Kidney (tissue), 14 donors: ENCODE data around the gene C3orf20. TPM values are rescaled to one million over a fixed set of nuclear protein-coding genes. Genes with fewer than 3 reads are reported as not detected.

ENCODE experiments used
- DNase-seq, 5 donors: peaks; one replicate each; pipeline ENCODE4 v3.0.0-alpha.2; 2013 to 2020
- FAIRE-seq: peaks from 2 replicates; lab custom pipeline; 2012; peaks lifted over from hg19 to GRCh38; lab: Jason Lieb, UNC
- H3K27ac ChIP-seq, 2 donors: one replicate each; pipeline ENCODE4 v1.7.0; 2013; ENCODE audit warnings: low read depth in 2 of 2, low read length in 2 of 2, inconsistent platforms in 1 of 2
- H3K27me3 ChIP-seq: one replicate; pipeline ENCODE4 v1.7.1; 2013; ENCODE audit warnings: low read length, inconsistent platforms; ENCODE audit not compliant: control insufficient read depth, insufficient read depth
- H3K36me3 ChIP-seq, 3 donors: one replicate each; pipeline versions ENCODE4 v1.7.0 to v1.7.1; 2013; ENCODE audit warnings: low read length in 3 of 3, control low read depth in 1 of 3, inconsistent platforms in 1 of 3; ENCODE audit not compliant: insufficient read depth in 3 of 3, control insufficient read depth in 2 of 3
- H3K4me1 ChIP-seq, 3 donors: one replicate each; pipeline versions ENCODE4 v1.7.0 to v1.7.1; 2013; ENCODE audit warnings: low read length in 3 of 3, inconsistent platforms in 1 of 3, low read depth in 1 of 3; ENCODE audit not compliant: control insufficient read depth in 2 of 3, insufficient read depth in 2 of 3
- H3K4me3 ChIP-seq, 3 donors: one replicate each; pipeline versions ENCODE4 v1.7.0 to v1.8.1; 2013; ENCODE audit warnings: low read length in 3 of 3, control low read depth in 1 of 3, inconsistent platforms in 1 of 3
- H3K9ac ChIP-seq, 3 donors: one replicate each; pipeline versions ENCODE4 v1.7.0 to v1.7.1; 2013; ENCODE audit warnings: low read length in 3 of 3, control low read depth in 1 of 3, inconsistent platforms in 1 of 3
- H3K9me3 ChIP-seq, 3 donors: one replicate each; pipeline versions ENCODE4 v1.7.0 to v1.7.1; 2013; ENCODE audit warnings: low read length in 3 of 3, control low read depth in 1 of 3, inconsistent platforms in 1 of 3; ENCODE audit not compliant: control insufficient read depth in 2 of 3, insufficient read depth in 1 of 3
- CTCF ChIP-seq: IDR thresholded peaks from 3 replicates; pipeline ENCODE4 v1.5.1; 2012; ENCODE audit warnings: mild to moderate bottlenecking, moderate library complexity, borderline replicate concordance; ENCODE audit not compliant: insufficient read depth; ENCODE audit errors: extremely low read depth
- intact Hi-C: fragments of 100-400 bp; cut with DNase I; formaldehyde crosslinking; loops from one replicate; pipeline ENCODE4 v1.11.1; 2022
- polyA plus RNA-seq: library from polyadenylated mRNA; stranded (reverse); fragments of 350-450 nt; fragmentation: Illumina TruSeq; extraction: RNeasy Lipid Tissue Mini Kit (QIAGEN cat#74804); gene quantifications from one replicate; pipeline ENCODE4 v1.2.3, GENCODE V29; 2014; ENCODE audit warnings: low read depth, low replicate concordance; ENCODE audit not compliant: insufficient read depth
- total RNA-seq: library from RNA; stranded (reverse); fragmentation: NEBNext Ultra II Directional; extraction: Animal tissue kit (Norgen Biotek cat#: 25700); gene quantifications from one replicate; pipeline ENCODE4 v1.2.1, GENCODE V29; 2021
- donor health status: control.
- donor health status: control.
- donor health status: control.
- donor health status: control.
- donor health status: control.
- donor health status: DM: yes; HTN: yes; CAD: no.
- donor health status: Normal renal cell carcinoma (clear cell type).

Gene C3orf20
- total and polyA plus RNA-seq, 2 donors from 2014 or later, result 0.16 TPM; not detected in 1

- Histone ChIP-seq H3K36me3 (no peaks in the 10 kb centered on the region), H3K9me3 (no peaks in the 10 kb centered on the region), H3K27ac (no peak overlapping the region), H3K4me1 (peaks cover 0 to 17% (median 9%) of the 10 kb centered on the region in 3 donors), H3K27me3 (no peaks in the 10 kb centered on the region), H3K9ac (no peak overlapping the region), H3K4me3 (no peak overlapping the region)
- DNase-seq (peak in 2 of 5 donors; percentile 16 to 58), FAIRE-seq (no peak)
- intact Hi-C loops, result loop anchor here (10.0 kb wide), 1 partner anchor 125 kb away; no protein-coding TSS in a partner anchor
- TF ChIP-seq CTCF, result no peak
These were observed 114.8 kb downstream of the C3orf20 start for GRCh38 chr3:14789640-14790285.

DNA sequence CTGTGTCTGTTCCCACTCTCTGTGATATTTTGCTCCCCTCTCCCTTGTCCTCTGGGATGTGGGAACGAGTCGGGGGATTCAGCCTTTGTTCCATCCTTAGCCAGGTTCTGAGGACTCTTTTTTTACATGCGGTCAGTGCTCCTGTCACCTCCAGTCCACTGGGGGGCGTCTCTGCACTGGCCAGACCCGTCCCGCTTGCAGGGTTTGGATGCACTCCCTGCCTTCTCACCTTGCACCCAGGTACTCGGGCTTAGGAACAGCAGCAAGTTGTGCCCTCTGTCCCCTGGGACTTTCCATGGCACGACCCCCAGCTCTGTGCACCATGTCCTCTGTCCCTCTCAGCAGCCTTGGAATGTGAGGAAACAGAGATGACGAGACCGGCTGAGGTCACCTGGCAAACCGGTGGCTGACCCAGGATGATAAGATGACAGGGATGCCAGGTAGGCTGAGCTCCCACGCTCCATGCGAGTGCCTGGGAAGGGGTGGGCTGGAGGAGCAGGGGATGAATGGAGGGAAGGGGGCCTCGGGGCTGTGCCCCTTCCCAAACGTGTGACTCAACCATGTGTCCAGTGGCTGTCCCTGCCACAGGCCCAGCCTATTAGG lies 116.5 kb downstream of the C3orf20 start:
- Histone ChIP-seq H3K27me3 (no peaks in the 10 kb centered on the region), H3K9ac (no peak overlapping the region), H3K4me3 (no peak overlapping the region), H3K9me3 (no peaks in the 10 kb centered on the region), H3K27ac (no peak overlapping the region), H3K4me1 (peaks cover 0 to 17% (median 9%) of the 10 kb centered on the region in 3 donors), H3K36me3 (no peaks in the 10 kb centered on the region)
- TF ChIP-seq CTCF, result peak; percentile 85
- no peak for FAIRE-seq
- intact Hi-C loops, result loop anchor here (10.0 kb wide), 1 partner anchor 123 kb away; no protein-coding TSS in a partner anchor
- DNase-seq, result peak in 4 of 5 donors; percentile 77 to 86 (median 82)

DNA sequence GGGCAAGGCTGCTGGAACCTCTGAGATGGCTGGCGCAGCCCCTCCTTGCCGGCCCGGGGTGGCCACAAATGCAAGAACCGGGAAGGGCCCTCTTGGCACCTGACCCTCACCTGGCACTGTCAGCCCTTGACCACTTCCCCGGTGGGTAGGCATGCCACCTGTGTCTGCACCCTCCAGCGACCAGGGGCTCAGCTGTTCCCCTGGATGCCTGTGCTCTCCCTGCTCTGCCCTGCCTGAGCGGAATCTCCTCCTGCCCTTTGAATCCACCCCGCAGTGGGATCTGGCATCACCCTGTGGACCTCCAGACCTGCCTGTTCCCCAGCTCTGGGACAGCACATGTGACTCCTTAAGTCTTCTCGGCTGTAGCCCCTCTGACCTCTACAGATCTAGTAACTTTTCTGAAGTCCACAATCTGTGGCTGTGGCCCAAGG lies 117.8 kb downstream of the C3orf20 start:
- intact Hi-C loops, result loop anchor here (10.0 kb wide), 1 partner anchor 122 kb away; no protein-coding TSS in a partner anchor
- TF ChIP-seq CTCF, result no peak
- DNase-seq (peak in 1 of 5 donors; percentile 38), FAIRE-seq (no peak)
- no peak overlapping the region for H3K27ac ChIP-seq
- no peak overlapping the region for H3K4me3 ChIP-seq
- H3K9ac ChIP-seq, result no peak overlapping the region
- H3K4me1 ChIP-seq, result peaks cover 0 to 17% (median 9%) of the 10 kb centered on the region in 3 donors
- H3K9me3 ChIP-seq, result no peaks in the 10 kb centered on the region
- no peaks in the 10 kb centered on the region for H3K36me3 ChIP-seq
- no peaks in the 10 kb centered on the region for H3K27me3 ChIP-seq
